WTC11 (cell line): Measurements from ENCODE around the gene RNF150. TPM values are rescaled to one million over a fixed set of nuclear protein-coding genes. Genes with fewer than 3 reads are reported as not detected.

Experiments used
- ATAC-seq: fragments of 200-7000 bp; cut with Tn5 transposase; 2 replicates; pipeline ENCODE4 v1.10.0; 2021; ENCODE audit warnings: mild to moderate bottlenecking, moderate library complexity
- CTCF ChIA-PET: fragments of 300-600 bp; sonication (Branson Sonifier 250); formaldehyde crosslinking; loops from one replicate; lab custom pipeline; 2021; ENCODE audit warnings: antibody characterized with exemption; lab: Charles Lee
- POLR2A ChIA-PET: fragments of 350-600 bp; sonication (Branson Sonifier 250); formaldehyde crosslinking; loops from one replicate; lab custom pipeline; 2021; ENCODE audit warnings: antibody characterized with exemption; lab: Charles Lee
- DNase-seq: peaks from one replicate; pipeline ENCODE4 v3.0.0; 2021; ENCODE audit warnings: low spot score
- H3K27ac Mint-ChIP-seq: 2 replicates; pipeline ENCODE4 v1.8.0; 2021; ENCODE audit warnings: mixed read lengths
- H3K27me3 Mint-ChIP-seq: 2 replicates; pipeline ENCODE4 v1.8.0; 2021; ENCODE audit warnings: low read depth, mild to moderate bottlenecking, moderate library complexity, mixed read lengths
- H3K36me3 Mint-ChIP-seq: 2 replicates; pipeline ENCODE4 v1.8.0; 2021; ENCODE audit warnings: mixed read lengths
- H3K4me1 Mint-ChIP-seq: 2 replicates; pipeline ENCODE4 v1.8.0; 2022; ENCODE audit warnings: mixed read lengths
- H3K4me3 Mint-ChIP-seq: 2 replicates; pipeline ENCODE4 v1.8.0; 2021; ENCODE audit warnings: mild to moderate bottlenecking, moderate library complexity, mixed read lengths
- H3K9me3 Mint-ChIP-seq: 2 replicates; pipeline ENCODE4 v1.8.0; 2021; ENCODE audit warnings: mixed read lengths
- GTF2I ChIP-seq: fragments of 250-450 bp; sonication (Bioruptor Pico); conservative IDR thresholded peaks from 2 replicates; pipeline ENCODE4 v1.4.0; 2021; ENCODE audit warnings: mild to moderate bottlenecking
- HMGA2 ChIP-seq: fragments of 250-450 bp; sonication (Bioruptor Pico); IDR thresholded peaks from 2 replicates; pipeline ENCODE4 v1.4.0; 2021; ENCODE audit warnings: mild to moderate bottlenecking, moderate library complexity
- MXD4 ChIP-seq: fragments of 250-450 bp; sonication (Bioruptor Pico); IDR thresholded peaks from 2 replicates; pipeline ENCODE4 v1.8.0; 2021; ENCODE audit warnings: mild to moderate bottlenecking, moderate library complexity, borderline replicate concordance
- MYBL2 ChIP-seq: sonication (generic); formaldehyde crosslinking; IDR thresholded peaks from 2 replicates; pipeline ENCODE4 v1.8.1; 2023; ENCODE audit warnings: mild to moderate bottlenecking, moderate library complexity, missing genetic modification reagents
- NR2C2 ChIP-seq: sonication (generic); formaldehyde crosslinking; IDR thresholded peaks from 2 replicates; pipeline ENCODE4 v1.8.0; 2022; ENCODE audit warnings: mild to moderate bottlenecking, missing genetic modification reagents
- RORB ChIP-seq: fragments of 250-450 bp; sonication (Bioruptor Pico); IDR thresholded peaks from 2 replicates; pipeline ENCODE4 v1.9.0; 2021; ENCODE audit warnings: mild to moderate bottlenecking
- SMAD3 ChIP-seq: sonication (generic); formaldehyde crosslinking; IDR thresholded peaks from 2 replicates; pipeline ENCODE4 v1.8.0; 2022; ENCODE audit warnings: missing genetic modification reagents, mild to moderate bottlenecking, borderline replicate concordance
- TCF7 ChIP-seq: sonication (generic); formaldehyde crosslinking; IDR thresholded peaks from 2 replicates; pipeline ENCODE4 v1.8.0; 2022; ENCODE audit warnings: mild to moderate bottlenecking, low read depth, missing genetic modification reagents, moderate library complexity
- ZNF219 ChIP-seq: sonication (generic); formaldehyde crosslinking; IDR thresholded peaks from 2 replicates; pipeline ENCODE4 v1.8.0; 2023; ENCODE audit warnings: missing genetic modification reagents, mild to moderate bottlenecking, borderline replicate concordance
- ZNF416 ChIP-seq: fragments of 250-450 bp; sonication (Bioruptor Pico); IDR thresholded peaks from 2 replicates; pipeline ENCODE4 v1.9.0; 2021; ENCODE audit warnings: mild to moderate bottlenecking, inconsistent platforms
- total RNA-seq: library from RNA; stranded (reverse); gene quantifications from 3 replicates; pipeline ENCODE4 v1.2.3, GENCODE V29; 2021
- TF ChIP-seq, protein P1 (sequence below): fragments of 250-450 bp; sonication (Bioruptor Pico); IDR thresholded peaks from 2 replicates; pipeline ENCODE4 v1.9.0; 2021; ENCODE audit warnings: mild to moderate bottlenecking
- TF ChIP-seq, protein P2 (sequence below): sonication (generic); formaldehyde crosslinking; IDR thresholded peaks from 2 replicates; pipeline ENCODE4 v1.8.1; 2022; ENCODE audit warnings: missing genetic modification reagents, borderline replicate concordance
- TF ChIP-seq, protein P3 (sequence below): sonication (generic); formaldehyde crosslinking; IDR thresholded peaks from 2 replicates; pipeline ENCODE4 v1.8.1; 2023; ENCODE audit warnings: mild to moderate bottlenecking, missing genetic modification reagents, moderate library complexity
- TF ChIP-seq, protein P4 (sequence below): sonication (generic); formaldehyde crosslinking; IDR thresholded peaks from 2 replicates; pipeline ENCODE4 v1.8.0; 2023; ENCODE audit warnings: mild to moderate bottlenecking, missing genetic modification reagents
- TF ChIP-seq, protein P5 (sequence below): fragments of 250-450 bp; sonication (Bioruptor Pico); conservative IDR thresholded peaks from 2 replicates; pipeline ENCODE4 v1.9.0; 2021; ENCODE audit warnings: mild to moderate bottlenecking
- TF ChIP-seq, protein P6 (sequence below): sonication (generic); formaldehyde crosslinking; IDR thresholded peaks from 2 replicates; pipeline ENCODE4 v1.8.1; 2022; ENCODE audit warnings: mild to moderate bottlenecking, missing genetic modification reagents, moderate library complexity, borderline replicate concordance
- TF ChIP-seq, protein P7 (sequence below): sonication (generic); formaldehyde crosslinking; IDR thresholded peaks from 2 replicates; pipeline ENCODE4 v1.8.0; 2023; ENCODE audit warnings: missing genetic modification reagents
- TF ChIP-seq, protein P8 (sequence below): sonication (generic); formaldehyde crosslinking; IDR thresholded peaks from 2 replicates; pipeline ENCODE4 v1.8.1; 2023; ENCODE audit warnings: mild to moderate bottlenecking, missing genetic modification reagents

RNF150 gene
- total RNA-seq, 1 experiment from 2014 or later, result 5.9 TPM

DNA sequence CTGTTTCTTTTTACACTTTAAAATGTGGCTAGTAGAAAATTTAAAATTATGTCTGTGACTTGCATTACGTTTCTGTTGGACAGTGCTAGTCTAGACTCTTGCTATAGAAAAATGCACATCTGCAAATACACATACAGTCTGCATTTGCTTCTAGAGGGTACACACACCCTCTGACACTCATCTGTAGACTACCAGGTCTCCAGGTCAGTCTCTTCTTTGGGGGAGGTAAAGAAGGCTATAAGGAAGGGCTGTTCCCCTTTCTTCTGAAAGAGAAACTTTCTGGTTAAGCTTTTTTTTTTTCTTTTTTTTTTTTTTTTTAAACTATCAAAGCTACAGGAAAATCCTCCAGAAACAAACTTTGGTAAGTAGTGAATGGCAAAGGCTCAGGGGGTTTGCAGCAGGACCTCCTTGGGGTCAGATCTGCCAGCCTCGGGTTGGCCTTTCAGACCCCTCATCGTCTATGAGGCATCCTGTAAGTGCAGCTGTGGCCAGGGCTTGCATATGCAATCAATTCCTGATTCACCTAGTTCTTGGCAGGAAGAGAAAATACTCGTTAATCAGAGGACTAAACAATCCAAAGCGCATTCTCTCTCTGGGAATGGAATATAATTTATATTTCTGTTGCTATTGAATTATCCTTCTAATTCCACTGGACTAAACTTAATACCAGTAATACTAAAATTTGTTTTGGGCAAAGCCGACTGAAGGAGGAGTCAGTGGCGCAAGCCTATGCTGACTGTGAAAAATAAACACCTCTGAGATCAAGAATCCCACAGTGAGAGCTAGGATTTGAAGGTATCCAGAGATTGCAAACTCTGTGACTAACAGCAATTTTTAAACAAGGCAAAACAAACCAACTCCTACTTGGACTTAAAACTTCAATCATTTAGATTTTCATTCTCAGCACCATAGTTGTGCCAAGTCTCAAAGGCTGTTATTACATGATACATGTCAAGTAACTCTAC lies 267.7 kb downstream of the RNF150 start (continued):
- TF ChIP-seq, protein P1, sequence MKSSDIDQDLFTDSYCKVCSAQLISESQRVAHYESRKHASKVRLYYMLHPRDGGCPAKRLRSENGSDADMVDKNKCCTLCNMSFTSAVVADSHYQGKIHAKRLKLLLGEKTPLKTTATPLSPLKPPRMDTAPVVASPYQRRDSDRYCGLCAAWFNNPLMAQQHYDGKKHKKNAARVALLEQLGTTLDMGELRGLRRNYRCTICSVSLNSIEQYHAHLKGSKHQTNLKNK (CRISPR knock-in tag), result no peak
- no peak for TF ChIP-seq HMGA2 (CRISPR knock-in tag)
- TF ChIP-seq TCF7 (CRISPR knock-in tag), result no peak
- TF ChIP-seq ZNF219 (CRISPR knock-in tag), result no peak

DNA sequence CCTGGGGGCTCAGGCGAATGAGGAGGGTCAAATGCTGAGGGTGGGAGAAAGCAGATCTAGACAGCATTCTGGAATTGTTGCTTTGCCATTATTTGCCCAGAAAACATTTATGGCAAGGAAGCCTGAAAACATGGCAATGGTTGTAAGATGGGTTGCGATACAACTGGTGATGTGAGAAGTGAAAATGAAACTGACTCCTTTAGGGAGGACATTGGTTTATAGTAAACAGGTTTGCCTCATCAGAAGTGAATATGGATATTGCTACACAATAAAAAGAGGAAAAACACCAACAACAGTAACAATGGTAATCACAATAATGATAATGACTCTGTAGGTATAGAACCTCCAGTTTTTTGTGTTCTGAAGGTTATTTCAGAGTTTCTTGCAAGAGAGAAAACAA lies 270.1 kb downstream of the RNF150 start:
- no peaks in the 10 kb centered on the region for H3K9me3 Mint-ChIP-seq
- POLR2A ChIA-PET, result no interaction called here
- no peaks in the 10 kb centered on the region for H3K4me1 Mint-ChIP-seq
- TF ChIP-seq, protein P2, sequence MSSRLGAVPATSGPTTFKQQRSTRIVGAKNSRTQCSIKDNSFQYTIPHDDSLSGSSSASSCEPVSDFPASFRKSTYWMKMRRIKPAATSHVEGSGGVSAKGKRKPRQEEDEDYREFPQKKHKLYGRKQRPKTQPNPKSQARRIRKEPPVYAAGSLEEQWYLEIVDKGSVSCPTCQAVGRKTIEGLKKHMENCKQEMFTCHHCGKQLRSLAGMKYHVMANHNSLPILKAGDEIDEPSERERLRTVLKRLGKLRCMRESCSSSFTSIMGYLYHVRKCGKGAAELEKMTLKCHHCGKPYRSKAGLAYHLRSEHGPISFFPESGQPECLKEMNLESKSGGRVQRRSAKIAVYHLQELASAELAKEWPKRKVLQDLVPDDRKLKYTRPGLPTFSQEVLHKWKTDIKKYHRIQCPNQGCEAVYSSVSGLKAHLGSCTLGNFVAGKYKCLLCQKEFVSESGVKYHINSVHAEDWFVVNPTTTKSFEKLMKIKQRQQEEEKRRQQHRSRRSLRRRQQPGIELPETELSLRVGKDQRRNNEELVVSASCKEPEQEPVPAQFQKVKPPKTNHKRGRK (CRISPR knock-in tag), result no peak
- TF ChIP-seq RORB (CRISPR knock-in tag) (no peak), ZNF416 (CRISPR knock-in tag) (no peak), GTF2I (CRISPR knock-in tag) (no peak), MYBL2 (no peak)
- TF ChIP-seq, protein P3, sequence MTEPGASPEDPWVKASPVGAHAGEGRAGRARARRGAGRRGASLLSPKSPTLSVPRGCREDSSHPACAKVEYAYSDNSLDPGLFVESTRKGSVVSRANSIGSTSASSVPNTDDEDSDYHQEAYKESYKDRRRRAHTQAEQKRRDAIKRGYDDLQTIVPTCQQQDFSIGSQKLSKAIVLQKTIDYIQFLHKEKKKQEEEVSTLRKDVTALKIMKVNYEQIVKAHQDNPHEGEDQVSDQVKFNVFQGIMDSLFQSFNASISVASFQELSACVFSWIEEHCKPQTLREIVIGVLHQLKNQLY (CRISPR knock-in tag), result no peak
- no peak overlapping the region for H3K27ac Mint-ChIP-seq
- CTCF ChIA-PET, result interaction anchor here (0.8 to 1.2 kb wide), 3 partner anchors 12 to 270 kb away, joined by 3 to 7 read pairs (median 4); partner anchors contain the start of gene RNF150
- DNase-seq, result no peak
- H3K36me3 Mint-ChIP-seq, result no peaks in the 10 kb centered on the region
- ATAC-seq, result no peak
- no peak overlapping the region for H3K4me3 Mint-ChIP-seq
- no peaks in the 10 kb centered on the region for H3K27me3 Mint-ChIP-seq

DNA sequence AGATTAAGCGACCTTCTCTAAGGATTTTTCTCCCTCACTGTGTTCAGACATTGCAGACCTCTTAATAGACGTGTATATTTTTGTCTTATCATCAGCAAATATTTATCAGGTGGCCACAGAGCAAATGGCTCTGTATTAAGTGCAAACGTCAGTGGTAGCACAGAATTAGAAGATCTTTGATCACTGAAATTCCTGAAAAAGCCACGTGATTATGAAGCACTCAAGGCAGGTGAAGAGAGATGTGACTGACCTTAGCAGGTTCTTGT lies 271.2 kb downstream of the RNF150 start:
- Mint-ChIP-seq H3K36me3 (no peaks in the 10 kb centered on the region), H3K9me3 (no peaks in the 10 kb centered on the region), H3K4me1 (peaks cover under 1% of the 10 kb centered on the region; the same call in 1 of the 2 replicates), H3K27ac (no peak overlapping the region), H3K4me3 (no peak overlapping the region), H3K27me3 (no peaks in the 10 kb centered on the region)
- CTCF ChIA-PET, result interaction anchor here (1.1 to 1.2 kb wide), 2 partner anchors 22 to 271 kb away, joined by 3 to 7 read pairs; partner anchors contain the start of gene RNF150
- ATAC-seq (no peak), DNase-seq (no peak)
- POLR2A ChIA-PET, result interaction anchor here (1.0 kb wide), 1 partner anchor 271 kb away, joined by 3 read pairs; the partner anchor contains the start of gene RNF150
- TF ChIP-seq SMAD3 (CRISPR knock-in tag) (no peak), NR2C2 (CRISPR knock-in tag) (no peak), MXD4 (no peak)
- TF ChIP-seq, protein P4, sequence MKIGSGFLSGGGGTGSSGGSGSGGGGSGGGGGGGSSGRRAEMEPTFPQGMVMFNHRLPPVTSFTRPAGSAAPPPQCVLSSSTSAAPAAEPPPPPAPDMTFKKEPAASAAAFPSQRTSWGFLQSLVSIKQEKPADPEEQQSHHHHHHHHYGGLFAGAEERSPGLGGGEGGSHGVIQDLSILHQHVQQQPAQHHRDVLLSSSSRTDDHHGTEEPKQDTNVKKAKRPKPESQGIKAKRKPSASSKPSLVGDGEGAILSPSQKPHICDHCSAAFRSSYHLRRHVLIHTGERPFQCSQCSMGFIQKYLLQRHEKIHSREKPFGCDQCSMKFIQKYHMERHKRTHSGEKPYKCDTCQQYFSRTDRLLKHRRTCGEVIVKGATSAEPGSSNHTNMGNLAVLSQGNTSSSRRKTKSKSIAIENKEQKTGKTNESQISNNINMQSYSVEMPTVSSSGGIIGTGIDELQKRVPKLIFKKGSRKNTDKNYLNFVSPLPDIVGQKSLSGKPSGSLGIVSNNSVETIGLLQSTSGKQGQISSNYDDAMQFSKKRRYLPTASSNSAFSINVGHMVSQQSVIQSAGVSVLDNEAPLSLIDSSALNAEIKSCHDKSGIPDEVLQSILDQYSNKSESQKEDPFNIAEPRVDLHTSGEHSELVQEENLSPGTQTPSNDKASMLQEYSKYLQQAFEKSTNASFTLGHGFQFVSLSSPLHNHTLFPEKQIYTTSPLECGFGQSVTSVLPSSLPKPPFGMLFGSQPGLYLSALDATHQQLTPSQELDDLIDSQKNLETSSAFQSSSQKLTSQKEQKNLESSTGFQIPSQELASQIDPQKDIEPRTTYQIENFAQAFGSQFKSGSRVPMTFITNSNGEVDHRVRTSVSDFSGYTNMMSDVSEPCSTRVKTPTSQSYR (CRISPR knock-in tag), result no peak
- TF ChIP-seq, protein P5, sequence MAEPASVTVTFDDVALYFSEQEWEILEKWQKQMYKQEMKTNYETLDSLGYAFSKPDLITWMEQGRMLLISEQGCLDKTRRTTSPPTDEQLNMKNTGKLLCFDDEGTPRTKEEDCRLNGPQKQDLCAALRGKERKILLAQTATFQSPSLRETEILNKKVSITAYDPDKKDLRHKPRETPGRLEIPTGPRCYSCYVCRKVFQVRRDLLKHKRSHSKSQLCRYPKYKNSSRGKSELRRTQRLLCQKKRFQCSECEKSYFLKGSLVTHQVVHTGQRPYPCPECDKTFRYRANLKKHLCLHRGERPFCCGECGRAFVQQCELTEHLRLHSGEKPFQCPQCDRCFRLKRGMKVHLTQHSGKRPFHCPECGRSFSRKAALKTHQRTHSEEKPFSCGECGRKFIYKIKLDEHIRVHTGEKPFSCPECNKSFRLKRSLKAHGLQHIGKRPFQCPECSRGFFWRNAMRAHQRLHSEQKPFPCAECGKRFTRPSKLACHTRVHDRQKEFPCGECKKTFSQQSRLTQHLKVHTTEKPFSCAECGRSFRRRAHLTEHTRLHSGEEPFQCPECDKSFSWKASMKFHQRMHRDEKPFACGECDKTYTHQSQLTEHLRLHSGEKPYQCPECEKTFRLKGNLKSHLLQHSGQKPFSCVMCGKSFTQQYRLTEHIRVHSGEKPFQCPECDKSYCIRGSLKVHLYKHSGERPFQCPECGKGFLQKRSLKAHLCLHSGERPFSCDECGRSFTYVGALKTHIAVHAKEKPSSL (CRISPR knock-in tag), result no peak
- TF ChIP-seq, protein P6, sequence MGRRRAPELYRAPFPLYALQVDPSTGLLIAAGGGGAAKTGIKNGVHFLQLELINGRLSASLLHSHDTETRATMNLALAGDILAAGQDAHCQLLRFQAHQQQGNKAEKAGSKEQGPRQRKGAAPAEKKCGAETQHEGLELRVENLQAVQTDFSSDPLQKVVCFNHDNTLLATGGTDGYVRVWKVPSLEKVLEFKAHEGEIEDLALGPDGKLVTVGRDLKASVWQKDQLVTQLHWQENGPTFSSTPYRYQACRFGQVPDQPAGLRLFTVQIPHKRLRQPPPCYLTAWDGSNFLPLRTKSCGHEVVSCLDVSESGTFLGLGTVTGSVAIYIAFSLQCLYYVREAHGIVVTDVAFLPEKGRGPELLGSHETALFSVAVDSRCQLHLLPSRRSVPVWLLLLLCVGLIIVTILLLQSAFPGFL (CRISPR knock-in tag), result no peak
- TF ChIP-seq, protein P7, sequence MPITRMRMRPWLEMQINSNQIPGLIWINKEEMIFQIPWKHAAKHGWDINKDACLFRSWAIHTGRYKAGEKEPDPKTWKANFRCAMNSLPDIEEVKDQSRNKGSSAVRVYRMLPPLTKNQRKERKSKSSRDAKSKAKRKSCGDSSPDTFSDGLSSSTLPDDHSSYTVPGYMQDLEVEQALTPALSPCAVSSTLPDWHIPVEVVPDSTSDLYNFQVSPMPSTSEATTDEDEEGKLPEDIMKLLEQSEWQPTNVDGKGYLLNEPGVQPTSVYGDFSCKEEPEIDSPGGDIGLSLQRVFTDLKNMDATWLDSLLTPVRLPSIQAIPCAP, result no peak
- TF ChIP-seq, protein P8, sequence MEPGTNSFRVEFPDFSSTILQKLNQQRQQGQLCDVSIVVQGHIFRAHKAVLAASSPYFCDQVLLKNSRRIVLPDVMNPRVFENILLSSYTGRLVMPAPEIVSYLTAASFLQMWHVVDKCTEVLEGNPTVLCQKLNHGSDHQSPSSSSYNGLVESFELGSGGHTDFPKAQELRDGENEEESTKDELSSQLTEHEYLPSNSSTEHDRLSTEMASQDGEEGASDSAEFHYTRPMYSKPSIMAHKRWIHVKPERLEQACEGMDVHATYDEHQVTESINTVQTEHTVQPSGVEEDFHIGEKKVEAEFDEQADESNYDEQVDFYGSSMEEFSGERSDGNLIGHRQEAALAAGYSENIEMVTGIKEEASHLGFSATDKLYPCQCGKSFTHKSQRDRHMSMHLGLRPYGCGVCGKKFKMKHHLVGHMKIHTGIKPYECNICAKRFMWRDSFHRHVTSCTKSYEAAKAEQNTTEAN (CRISPR knock-in tag), result no peak
